GM19438 (cell line): ENCODE measurements around the gene TBC1D2B.

ENCODE experiments used
- ATAC-seq: cut with Tn5 transposase; IDR thresholded peaks from one replicate; pipeline ENCODE4 v1.9.1; 2021; ENCODE audit warnings: low read depth; ENCODE audit not compliant: unreplicated experiment

TBC1D2B gene

GRCh38 chr15:78077053-78077870 is at the start of gene TBC1D2B:
Gene TBC1D2B (minus strand): TSS chr15:78077711. CDS start chr15:78077652, 59 bp downstream.
- peak; percentile 62 for ATAC-seq

- ATAC-seq = no peak
Observed at GRCh38 chr15:78125267-78125666, 47.8 kb upstream of the TBC1D2B start.

GRCh38 chr15:78120523-78120922 is 43.0 kb upstream of the TBC1D2B start:
- ATAC-seq = no peak

- ATAC-seq = no peak
Observed at GRCh38 chr15:78112551-78112950, 35.0 kb upstream of the TBC1D2B start.

GRCh38 chr15:78111788-78112187 is 34.3 kb upstream of the TBC1D2B start:
- ATAC-seq = no peak

GRCh38 chr15:78110916-78111475 is 33.5 kb upstream of the TBC1D2B start:
- no peak for ATAC-seq

GRCh38 chr15:78110096-78110495 is 32.6 kb upstream of the TBC1D2B start:
- ATAC-seq = no peak

GRCh38 chr15:78109156-78109555 is 31.6 kb upstream of the TBC1D2B start:
- no peak for ATAC-seq

GRCh38 chr15:78108300-78109084 is 31.0 kb upstream of the TBC1D2B start:
- no peak for ATAC-seq

- ATAC-seq = no peak
Observed at GRCh38 chr15:78107471-78107870, 30.0 kb upstream of the TBC1D2B start.

- no peak for ATAC-seq
Observed at GRCh38 chr15:78105476-78106241, 28.1 kb upstream of the TBC1D2B start.

GRCh38 chr15:78104566-78105475 is 27.3 kb upstream of the TBC1D2B start:
- ATAC-seq = no peak

GRCh38 chr15:78104119-78104479 is 26.6 kb upstream of the TBC1D2B start:
- peak; percentile 12 for ATAC-seq

GRCh38 chr15:78103406-78104118 is 26.1 kb upstream of the TBC1D2B start:
- peak; percentile 85 for ATAC-seq

GRCh38 chr15:78102741-78103140 is 25.2 kb upstream of the TBC1D2B start:
- ATAC-seq = no peak

GRCh38 chr15:78102211-78102610 is 24.7 kb upstream of the TBC1D2B start:
- ATAC-seq = no peak

GRCh38 chr15:78101423-78102105 is 24.1 kb upstream of the TBC1D2B start:
- ATAC-seq = no peak

- no peak for ATAC-seq
Observed at GRCh38 chr15:78100886-78101285, 23.4 kb upstream of the TBC1D2B start.
